Endothelial cell of umbilical vein (primary cell): ENCODE measurements around the gene AMZ2. TPM values are rescaled to one million over a fixed set of nuclear protein-coding genes. Genes with fewer than 3 reads are reported as not detected.

Experiments
- BruUV-seq: library from RNA; stranded (reverse); fragments of 400-500 nt; replicated peaks from 2 replicates; lab custom pipeline; 2021; lab: Mats Ljungman, UMichigan
- CTCF ChIA-PET: fragments of 300-600, 350-600 bp; sonication (Branson Sonifier 250); formaldehyde crosslinking; loops from one replicate; lab custom pipeline; 2021; ENCODE audit warnings: antibody characterized with exemption, inconsistent platforms; lab: Charles Lee
- POLR2A ChIA-PET: fragments of 300-600, 350-600 bp; sonication (Branson Sonifier 250); formaldehyde crosslinking; loops from one replicate; lab custom pipeline; 2021; ENCODE audit warnings: antibody characterized with exemption, inconsistent platforms; lab: Charles Lee
- DNase-seq: peaks from one replicate; pipeline ENCODE4 v3.0.0-alpha.2; 2011; ENCODE audit warnings: low read depth, low spot score
- FAIRE-seq: peaks from 2 replicates; lab custom pipeline; 2011; peaks lifted over from hg19 to GRCh38; lab: Jason Lieb, UNC
- H2AFZ ChIP-seq: 2 replicates; pipeline ENCODE4 v1.6.0; 2012; ENCODE audit warnings: low read depth, low read length, control low read depth, inconsistent platforms
- H3K27ac ChIP-seq: 2 replicates; pipeline ENCODE4 v1.5.1; 2011; ENCODE audit warnings: low read depth, mild to moderate bottlenecking, control low read depth, low read length, moderate library complexity; ENCODE audit not compliant: insufficient read depth
- H3K27me3 ChIP-seq, 2 experiments: 2 replicates each; pipeline versions ENCODE4 v1.6.0 to v1.6.1; 2011; ENCODE audit warnings: low read length in 2 of 2, mixed read lengths in 1 of 2; ENCODE audit not compliant: control insufficient read depth in 2 of 2, insufficient read depth in 2 of 2
- H3K36me3 ChIP-seq, 2 experiments: 2 replicates in 1 of 2; 3 replicates in 1 of 2; pipeline ENCODE4 v1.5.1; 2011; ENCODE audit warnings: low read length in 2 of 2, mild to moderate bottlenecking in 1 of 2, moderate library complexity in 1 of 2; ENCODE audit not compliant: control insufficient read depth in 2 of 2, insufficient read depth in 2 of 2; ENCODE audit errors: extremely low read depth in 1 of 2
- H3K4me1 ChIP-seq: 3 replicates; pipeline ENCODE4 v1.5.1; 2011; ENCODE audit warnings: mild to moderate bottlenecking, low read length; ENCODE audit not compliant: control insufficient read depth, insufficient read depth; ENCODE audit errors: extremely low read depth
- H3K4me2 ChIP-seq: 2 replicates; pipeline ENCODE4 v1.6.1; 2011; ENCODE audit warnings: low read length, control low read depth, mixed read lengths; ENCODE audit not compliant: insufficient read depth
- H3K4me3 ChIP-seq, 3 experiments: fragments of 200-600 bp in 1 of 3; sonication (generic), shearing (Covaris generic) in 1 of 3; replicated peaks in 1 of 3; 2 replicates each; pipeline ENCODE4 v1.5.1; 2011 to 2016; ENCODE audit warnings: control low read depth in 3 of 3, low read length in 3 of 3, mild to moderate bottlenecking in 2 of 3, inconsistent platforms in 1 of 3, low read depth in 1 of 3, moderate library complexity in 1 of 3; ENCODE audit not compliant: insufficient read depth in 1 of 3
- H3K79me2 ChIP-seq: 2 replicates; pipeline ENCODE4 v1.6.0; 2012; ENCODE audit warnings: low read length, inconsistent platforms; ENCODE audit not compliant: control insufficient read depth, insufficient read depth
- H3K9ac ChIP-seq: replicated peaks from 2 replicates; pipeline ENCODE3; 2011; ENCODE audit warnings: low read length, control low read depth; ENCODE audit not compliant: insufficient read depth; ENCODE audit errors: extremely low read depth
- H3K9me1 ChIP-seq: replicated peaks from 3 replicates; pipeline ENCODE4 v1.6.0; 2011; ENCODE audit warnings: mild to moderate bottlenecking, low read length; ENCODE audit not compliant: control insufficient read depth, insufficient read depth; ENCODE audit errors: extremely low read depth
- H3K9me3 ChIP-seq: replicated peaks from 2 replicates; pipeline ENCODE4 v1.5.1; 2012; ENCODE audit warnings: low read length, inconsistent platforms; ENCODE audit not compliant: control insufficient read depth, insufficient read depth
- H4K20me1 ChIP-seq: replicated peaks from 2 replicates; pipeline ENCODE3; 2011; ENCODE audit warnings: mild to moderate bottlenecking, low read length; ENCODE audit not compliant: control insufficient read depth, insufficient read depth; ENCODE audit errors: extremely low read depth
- CTCF ChIP-seq, 2 donors: IDR thresholded peaks; 1 replicate in 1 of 2; 2 replicates in 1 of 2; pipeline ENCODE4 v1.5.1; 2011; ENCODE audit warnings: low read length in 2 of 2, mild to moderate bottlenecking in 2 of 2, moderate library complexity in 2 of 2, control low read depth in 1 of 2, inconsistent platforms in 1 of 2, low read depth in 1 of 2; ENCODE audit not compliant: insufficient read depth in 1 of 2; ENCODE audit errors: extremely low read depth in 1 of 2
- EZH2 ChIP-seq: IDR thresholded peaks from 2 replicates; pipeline ENCODE4 v1.6.1; 2012; ENCODE audit warnings: borderline replicate concordance, low read depth, mild to moderate bottlenecking, moderate library complexity, low read length, inconsistent platforms; ENCODE audit not compliant: severe bottlenecking
- FOS ChIP-seq: IDR thresholded peaks from 2 replicates; pipeline ENCODE4 v1.6.1; 2011; ENCODE audit warnings: mild to moderate bottlenecking, low read length, moderate library complexity, borderline replicate concordance; ENCODE audit not compliant: insufficient read depth
- GATA2 ChIP-seq: IDR thresholded peaks from 2 replicates; pipeline ENCODE4 v1.7.0; 2011; ENCODE audit warnings: low read depth, mild to moderate bottlenecking, moderate library complexity, mixed read lengths, low read length; ENCODE audit not compliant: insufficient read length, insufficient read depth
- JUN ChIP-seq: IDR thresholded peaks from 2 replicates; pipeline ENCODE4 v1.6.1; 2011; ENCODE audit warnings: borderline replicate concordance, low read depth; ENCODE audit not compliant: insufficient read length, insufficient read depth
- MAX ChIP-seq: IDR thresholded peaks from 2 replicates; pipeline ENCODE4 v1.6.1; 2011; ENCODE audit not compliant: insufficient read depth, insufficient read length
- MYC ChIP-seq: IDR thresholded peaks from one replicate; pipeline ENCODE4 v1.6.1; 2011; ENCODE audit warnings: mild to moderate bottlenecking, low read depth, low read length
- POLR2A ChIP-seq: IDR thresholded peaks from 2 replicates; pipeline ENCODE4 v1.6.1; 2012; ENCODE audit warnings: low read depth, mild to moderate bottlenecking, control low read depth, low read length
- POLR2AphosphoS5 ChIP-seq: IDR thresholded peaks from 2 replicates; pipeline ENCODE4 v1.6.1; 2012; ENCODE audit warnings: low read depth, mild to moderate bottlenecking, control low read depth, low read length, moderate library complexity; ENCODE audit not compliant: insufficient read depth
- dilution Hi-C: fragments of 300-500 bp; cut with MboI; formaldehyde crosslinking; loops from one replicate; pipeline ENCODE4 v1.15.0; 2019; ENCODE audit warnings: low sequenced_read_pairs; ENCODE audit not compliant: extremely low pct_ligation_motif_present
- intact Hi-C: fragments of 100-400 bp; cut with micrococcal nuclease; formaldehyde crosslinking; loops from one replicate; pipeline ENCODE4 v1.10.0; 2022
- polyA plus RNA-seq, 4 experiments: library from polyadenylated mRNA; depleted of rRNA in 3 of 4; stranded (reverse) in 3 of 4; unstranded in 1 of 4; fragments of >200 nt; gene quantifications; 2 replicates each; pipeline versions ENCODE4 v1.2.1 to v1.2.3, GENCODE V29; 2011 to 2012; ENCODE audit warnings: missing spikeins in 1 of 4
- total RNA-seq: library from RNA; stranded (reverse); gene quantifications from 2 replicates; pipeline ENCODE4 v1.2.3, GENCODE V29; 2021

The AMZ2 gene
- total and polyA plus RNA-seq, 2 donors (not counting 3 experiments of a cell fraction or from before 2014, with no cell fraction given) = 46.7 to 57.3 TPM

GRCh38 chr17:68238164-68238870 lies 9.5 kb upstream of the AMZ2 start:
- Histone ChIP-seq H3K79me2 (no peaks in the 10 kb centered on the region), H2AFZ (no peak overlapping the region), H3K9ac (no peak overlapping the region), H3K4me2 (no peak overlapping the region), H3K4me1 (no peaks in the 10 kb centered on the region), H3K9me3 (no peaks in the 10 kb centered on the region), H3K27ac (no peak overlapping the region), H4K20me1 (no peaks in the 10 kb centered on the region), H3K9me1 (no peaks in the 10 kb centered on the region), H3K36me3 (no peaks in the 10 kb centered on the region), H3K27me3 (no peaks in the 10 kb centered on the region), H3K4me3 (no peak overlapping the region)
- TF ChIP-seq GATA2 (no peak), MYC (no peak), POLR2AphosphoS5 (no peak), MAX (no peak), POLR2A (no peak), JUN (no peak), EZH2 (no peak), CTCF (IDR thresholded peaks at IDR 0.05; ENCODE audit: extremely low read depth in 1 of 2, insufficient read depth in 1 of 2, low read depth in 1 of 2, low read length in 2 of 2) (no peak), FOS (no peak)
- peak; percentile 58 for FAIRE-seq
- dilution Hi-C loops = no loop called here
- POLR2A ChIA-PET = no interaction called here
- no TSS peak for BruUV-seq
- CTCF ChIA-PET = no interaction called here
- DNase-seq = no peak
- intact Hi-C loops = no loop called here
